ENCODE measurements around the gene STK38L. TPM values are rescaled to one million over a fixed set of nuclear protein-coding genes. Genes with fewer than 3 reads are reported as not detected.
A peak's percentile ranks its signal among the peaks of the same experiment; 100 is the strongest.

STK38L gene
- 12.7 TPM for polyA plus RNA-seq

DNA sequence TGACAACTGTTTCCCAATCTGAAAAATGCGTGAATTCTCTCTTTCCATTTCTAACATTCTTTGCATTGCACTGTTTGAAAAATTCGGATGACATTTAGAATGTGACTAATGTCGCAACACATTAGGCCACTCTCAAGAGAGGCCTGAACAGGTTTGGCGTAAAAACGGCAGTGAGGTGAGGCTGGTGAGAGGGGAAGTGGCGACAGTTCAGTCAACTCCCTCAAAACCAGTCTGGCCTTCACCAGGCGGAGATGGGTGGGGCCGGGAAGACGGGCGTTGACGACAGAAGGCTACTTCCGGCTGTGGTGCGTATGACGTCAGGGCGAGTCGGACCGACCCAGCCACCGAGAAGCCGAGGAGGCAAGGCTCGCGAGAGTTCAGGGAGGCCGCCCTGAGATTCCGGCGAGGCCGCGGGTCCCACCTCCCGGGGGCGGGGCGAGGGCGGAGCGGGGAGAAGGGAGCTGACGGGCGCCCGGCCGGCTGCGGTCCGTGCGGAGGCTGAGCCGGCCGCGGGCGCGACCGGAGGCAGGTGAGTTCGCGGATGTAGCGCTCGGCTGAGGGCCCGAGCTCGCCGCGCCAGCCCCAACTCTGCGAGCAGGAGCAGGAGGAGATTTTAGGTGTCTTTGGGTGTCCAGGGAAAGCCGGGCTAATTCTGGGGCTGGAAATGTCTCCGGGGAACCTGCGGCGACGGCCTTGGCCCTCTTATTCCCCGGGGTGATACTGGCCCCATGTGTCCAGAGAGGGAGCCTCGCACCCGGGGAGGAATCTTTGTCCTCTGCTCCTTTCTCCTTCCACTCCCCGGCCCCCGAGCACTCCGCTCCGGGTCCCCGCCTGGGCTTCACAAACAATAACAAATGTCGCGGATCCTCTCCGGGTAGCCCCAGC lies at the start of gene STK38L:
Gene STK38L (plus strand): TSS at position 483 of the 885 bp plus-strand sequence. CDS start 53,435 bp downstream, outside the sequence.
- H3K27ac Mint-ChIP-seq: peak within 1 kb of the TSS; percentile 86 to 99 (median 98)
- H3K27me3 Mint-ChIP-seq: no peaks in the 10 kb centered on the region
- no peaks in the 10 kb centered on the region for H3K36me3 Mint-ChIP-seq
- H3K4me1 Mint-ChIP-seq: peaks cover 33 to 40% (median 35%) of the 10 kb centered on the region in 3 donors
- no peaks in the 10 kb centered on the region for H3K9me3 Mint-ChIP-seq
- H3K4me3 Mint-ChIP-seq: peak within 1 kb of the TSS; percentile 87 to 98 (median 96)

DNA sequence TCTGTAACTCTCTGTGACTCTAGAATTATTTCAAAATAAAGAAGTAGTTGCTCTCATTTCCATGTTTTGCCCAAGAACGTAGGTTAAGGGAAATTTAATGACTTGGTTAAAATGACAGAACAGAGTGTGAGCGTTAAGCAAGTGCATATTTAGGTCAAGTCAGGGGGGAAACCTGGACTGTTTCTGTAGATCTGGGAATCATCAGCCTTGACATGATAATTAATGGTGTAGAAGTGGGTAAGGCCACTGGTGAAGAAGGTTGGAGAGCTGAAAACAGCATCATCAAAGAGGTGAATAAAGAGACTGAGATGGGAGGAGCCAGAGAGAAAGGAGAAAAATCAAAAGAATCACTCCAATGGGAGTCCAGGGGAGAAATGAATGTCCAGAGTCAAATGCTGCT lies 49.4 kb upstream of the STK38L start:
- Mint-ChIP-seq H3K4me1 (no peaks in the 10 kb centered on the region), H3K27ac (no peak overlapping the region), H3K4me3 (no peak overlapping the region), H3K36me3 (peaks cover 7% of the 10 kb centered on the region), H3K27me3 (no peaks in the 10 kb centered on the region), H3K9me3 (peaks cover 0 to 2% (median 0%) of the 10 kb centered on the region in 3 donors)

DNA sequence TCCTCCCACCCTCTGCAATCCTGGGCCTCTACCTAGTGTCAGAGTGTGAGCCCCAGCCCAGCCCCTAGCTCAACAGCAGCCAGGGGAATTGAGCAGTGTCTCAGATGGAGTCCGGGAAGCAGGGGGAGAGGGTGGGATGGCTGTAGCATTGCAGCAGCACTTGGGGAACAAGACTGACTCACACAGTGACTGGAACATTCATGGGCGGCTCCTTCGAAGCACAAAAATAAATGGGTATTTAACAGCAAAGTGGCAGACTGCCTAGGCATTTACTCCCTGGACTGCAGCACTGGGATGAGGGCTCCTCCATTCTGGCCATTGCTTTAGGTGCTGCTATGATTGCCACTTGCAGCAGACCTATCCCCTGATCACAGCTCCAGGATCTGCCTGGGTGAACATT lies 46.0 kb upstream of the STK38L start:
- Mint-ChIP-seq H3K4me1 (no peaks in the 10 kb centered on the region), H3K27me3 (no peaks in the 10 kb centered on the region), H3K9me3 (peaks cover 0 to 2% (median 0%) of the 10 kb centered on the region in 3 donors), H3K36me3 (no peaks in the 10 kb centered on the region), H3K27ac (no peak overlapping the region), H3K4me3 (no peak overlapping the region)

DNA sequence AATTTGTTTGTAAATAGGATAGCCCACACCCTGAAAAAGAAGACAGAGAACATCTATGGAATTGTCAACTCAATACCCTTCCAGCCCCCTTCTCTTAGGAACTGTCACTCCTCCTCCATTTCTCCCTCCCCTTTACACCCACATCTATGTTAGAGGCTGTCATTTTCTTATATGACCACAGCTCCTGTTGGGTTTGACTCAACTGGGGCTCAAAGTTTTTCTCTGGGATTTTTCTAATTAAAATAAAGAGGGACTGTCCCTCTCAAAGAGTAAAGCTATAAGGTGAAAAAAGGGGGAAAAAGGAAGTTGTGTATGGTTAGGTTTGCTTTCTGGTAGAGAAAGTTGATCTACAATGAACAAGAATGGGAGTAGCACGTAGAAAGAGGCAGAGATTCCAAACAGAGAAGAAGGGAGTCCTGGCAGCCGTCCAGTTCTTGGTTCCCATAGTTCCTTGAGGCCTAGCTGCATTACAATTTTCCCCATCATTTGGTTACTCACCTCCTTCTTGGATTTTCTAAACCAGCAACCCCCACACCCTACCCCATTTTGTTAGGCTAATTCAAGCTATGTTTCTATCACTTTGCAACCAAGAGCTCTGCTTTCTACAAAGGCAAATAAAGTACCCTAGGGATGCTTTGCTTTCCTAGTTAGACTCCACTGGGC lies 44.3 kb upstream of the STK38L start:
- peaks cover 2% of the 10 kb centered on the region for H3K36me3 Mint-ChIP-seq
- no peak overlapping the region for H3K27ac Mint-ChIP-seq
- no peaks in the 10 kb centered on the region for H3K4me1 Mint-ChIP-seq
- H3K9me3 Mint-ChIP-seq: peaks cover 0 to 4% (median 0%) of the 10 kb centered on the region in 3 donors
- H3K4me3 Mint-ChIP-seq: no peak overlapping the region
- H3K27me3 Mint-ChIP-seq: no peaks in the 10 kb centered on the region

DNA sequence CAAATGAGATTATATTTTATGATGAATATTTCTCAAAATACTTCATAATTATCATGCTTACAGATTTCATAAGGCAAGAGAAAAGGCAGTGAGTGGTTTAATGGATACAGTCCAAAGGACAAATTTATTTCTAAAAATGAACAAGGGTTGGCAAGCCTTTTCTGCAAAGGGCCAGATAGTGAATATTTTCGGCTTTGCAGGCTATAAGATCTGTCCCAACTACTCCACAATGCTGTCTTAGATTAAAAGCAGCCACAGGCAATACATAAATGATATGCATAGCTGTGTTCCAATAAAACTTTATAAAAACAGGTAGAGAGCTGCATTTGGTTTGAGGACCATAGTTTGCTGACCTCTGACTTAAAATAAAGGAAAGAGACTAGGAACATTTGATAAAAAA lies 42.9 kb upstream of the STK38L start:
- no peak overlapping the region for H3K27ac Mint-ChIP-seq
- H3K4me3 Mint-ChIP-seq: no peak overlapping the region
- no peaks in the 10 kb centered on the region for H3K27me3 Mint-ChIP-seq
- no peaks in the 10 kb centered on the region for H3K4me1 Mint-ChIP-seq
- peaks cover 0 to 4% (median 0%) of the 10 kb centered on the region in 3 donors for H3K9me3 Mint-ChIP-seq
- peaks cover 2% of the 10 kb centered on the region for H3K36me3 Mint-ChIP-seq

DNA sequence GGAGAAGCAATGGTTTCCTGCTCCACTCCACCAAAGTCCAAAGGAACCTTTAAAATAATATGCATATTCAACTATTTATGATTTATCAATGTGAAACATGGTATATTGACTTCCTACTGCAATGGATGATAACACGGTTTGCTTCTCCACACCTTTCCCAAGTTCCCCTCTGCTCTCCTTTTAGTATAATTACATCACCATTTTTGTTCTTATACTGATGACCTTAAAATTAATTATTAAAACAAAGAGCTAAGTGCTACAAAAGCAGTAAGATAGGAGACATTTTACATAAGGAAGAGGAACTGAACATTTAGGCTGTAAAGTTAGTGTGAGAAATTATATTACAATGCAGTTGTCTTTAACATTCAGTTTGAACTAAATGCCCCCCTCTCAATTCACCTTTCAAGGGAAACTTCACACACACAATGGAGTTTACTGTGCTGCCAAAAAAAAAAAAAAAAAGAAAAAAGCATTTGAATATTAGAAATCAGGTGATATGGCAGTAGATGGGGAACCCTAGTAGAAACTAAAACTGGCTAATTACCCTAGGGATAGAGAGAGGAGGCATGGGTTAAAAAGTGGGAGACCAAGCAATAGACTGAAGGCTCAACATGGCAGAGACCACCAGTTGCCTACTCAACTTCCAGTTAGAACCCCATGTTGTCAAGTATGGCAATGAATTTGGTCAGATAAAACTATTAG lies 37.1 kb upstream of the STK38L start:
- H3K36me3 Mint-ChIP-seq: peaks cover 4% of the 10 kb centered on the region
- no peaks in the 10 kb centered on the region for H3K27me3 Mint-ChIP-seq
- H3K9me3 Mint-ChIP-seq: peaks cover 2 to 7% (median 2%) of the 10 kb centered on the region in 3 donors
- H3K4me1 Mint-ChIP-seq: peaks cover 0 to 9% (median 8%) of the 10 kb centered on the region in 3 donors
- no peak overlapping the region for H3K27ac Mint-ChIP-seq
- H3K4me3 Mint-ChIP-seq: peak overlapping the region in 1 of 4 donors; percentile 50

DNA sequence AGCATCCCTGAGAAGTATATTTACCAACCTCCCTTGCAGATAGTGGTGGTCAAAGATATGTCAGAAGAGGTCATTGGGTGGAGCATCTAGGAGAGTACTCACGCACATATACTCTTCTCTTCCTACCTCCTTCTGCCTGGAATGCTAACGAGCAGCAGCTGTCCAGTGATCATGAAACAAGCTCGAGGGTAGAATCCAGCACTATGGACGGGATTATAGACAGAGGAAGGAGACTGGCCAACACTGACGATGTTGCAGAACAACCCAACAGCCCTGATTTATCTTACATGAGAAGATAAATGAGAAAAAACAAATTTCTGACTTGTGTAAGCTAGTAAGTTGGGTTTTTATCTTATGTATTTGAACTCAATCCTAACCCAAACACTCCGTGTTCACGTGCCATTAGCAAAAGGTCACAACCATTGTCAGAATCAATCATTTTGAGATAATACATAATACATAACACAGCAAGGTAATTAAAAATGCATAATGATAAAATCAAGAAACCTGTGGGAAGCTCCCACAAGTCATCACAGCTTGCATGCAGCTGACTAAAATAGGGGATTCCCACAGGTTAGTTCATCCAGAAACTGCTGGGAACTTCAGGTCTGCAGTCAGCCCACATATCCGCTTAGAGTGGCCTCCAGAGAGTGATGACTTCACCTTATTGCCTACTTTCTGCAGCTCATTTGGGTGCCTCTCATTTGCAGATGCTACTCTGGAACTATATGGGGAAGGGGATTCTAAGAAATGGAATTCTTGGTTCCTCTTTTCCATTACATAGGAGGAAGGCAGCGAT lies 36.3 kb upstream of the STK38L start:
- Mint-ChIP-seq H3K9me3 (peaks cover 2 to 7% (median 2%) of the 10 kb centered on the region in 3 donors), H3K4me1 (peaks cover 0 to 9% (median 8%) of the 10 kb centered on the region in 3 donors), H3K36me3 (peaks cover 6% of the 10 kb centered on the region), H3K27me3 (no peaks in the 10 kb centered on the region), H3K27ac (peak overlapping the region in 1 of 3 donors; percentile 9), H3K4me3 (peak overlapping the region in 1 of 4 donors; percentile 25)

DNA sequence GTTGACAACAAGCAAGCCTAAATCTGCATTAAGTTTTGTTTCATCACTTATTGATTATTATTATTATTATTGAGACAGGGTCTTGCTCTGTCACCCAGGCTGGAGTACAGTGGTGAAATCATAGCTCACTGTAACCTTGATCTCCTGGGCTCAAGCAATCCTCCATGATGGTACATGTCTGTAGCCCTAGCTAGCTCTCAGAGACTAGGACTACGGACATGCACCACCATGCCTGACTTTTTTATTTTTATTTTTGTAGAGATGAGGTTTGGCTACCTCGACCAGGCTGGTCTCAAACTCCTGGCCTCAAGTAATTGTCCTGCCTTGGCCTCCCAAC lies 35.7 kb upstream of the STK38L start:
- Mint-ChIP-seq H3K9me3 (peaks cover 2 to 7% (median 2%) of the 10 kb centered on the region in 3 donors), H3K27me3 (no peaks in the 10 kb centered on the region), H3K27ac (no peak overlapping the region), H3K4me3 (no peak overlapping the region), H3K36me3 (peaks cover 6% of the 10 kb centered on the region), H3K4me1 (peaks cover 0 to 9% (median 8%) of the 10 kb centered on the region in 3 donors)

DNA sequence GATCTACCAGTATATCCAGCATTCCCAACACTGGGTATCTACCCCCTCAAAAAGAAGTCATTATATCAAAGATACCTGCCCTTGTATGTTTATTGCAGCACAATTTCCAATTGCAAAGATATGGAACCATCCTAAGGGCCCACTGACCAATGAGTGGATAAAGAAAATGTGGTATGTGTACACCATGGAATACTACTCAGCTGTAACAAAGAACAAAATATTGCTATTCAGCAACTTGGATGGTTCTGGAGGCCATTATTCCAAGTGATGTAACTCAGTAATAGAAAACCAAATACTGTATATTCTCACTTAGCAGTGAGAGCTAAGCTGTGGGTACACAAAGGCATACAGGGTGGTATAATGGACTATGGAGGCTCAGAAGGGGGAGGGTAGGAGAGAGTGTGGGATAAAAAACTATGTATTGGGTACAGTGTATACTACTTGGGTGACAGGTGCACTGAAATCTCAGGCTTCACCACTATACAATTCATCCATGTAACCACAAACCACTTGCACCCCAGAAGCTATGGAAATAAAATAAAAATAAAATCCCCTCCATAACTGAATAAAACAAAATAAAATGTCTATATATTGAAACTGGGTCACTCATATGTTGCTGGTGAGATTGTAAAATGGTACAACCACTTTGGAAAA lies 34.7 kb upstream of the STK38L start:
- H3K27me3 Mint-ChIP-seq: no peaks in the 10 kb centered on the region
- no peak overlapping the region for H3K4me3 Mint-ChIP-seq
- peaks cover 2 to 7% (median 2%) of the 10 kb centered on the region in 3 donors for H3K9me3 Mint-ChIP-seq
- H3K27ac Mint-ChIP-seq: no peak overlapping the region
- peaks cover 0 to 9% (median 8%) of the 10 kb centered on the region in 3 donors for H3K4me1 Mint-ChIP-seq
- peaks cover 5% of the 10 kb centered on the region for H3K36me3 Mint-ChIP-seq

DNA sequence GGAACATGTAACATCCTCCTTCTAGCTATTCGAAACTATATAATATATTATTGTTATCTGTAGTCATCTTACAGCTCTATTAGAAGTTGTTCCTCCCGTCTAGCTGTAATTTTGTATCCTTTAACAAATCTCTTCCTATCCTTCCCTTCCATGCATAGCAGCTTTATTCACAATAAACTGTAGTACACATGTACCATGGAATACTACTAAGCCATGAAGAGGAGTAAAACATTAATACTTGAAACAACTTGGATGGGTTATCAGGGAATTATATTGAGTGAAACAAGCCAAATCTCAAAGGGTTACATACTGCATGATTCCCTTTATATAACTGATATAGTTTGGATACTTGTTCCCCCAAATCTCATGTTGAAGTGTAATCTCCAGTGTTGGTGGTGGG lies 33.9 kb upstream of the STK38L start:
- H3K27ac Mint-ChIP-seq: no peak overlapping the region
- no peak overlapping the region for H3K4me3 Mint-ChIP-seq
- peaks cover 4% of the 10 kb centered on the region for H3K36me3 Mint-ChIP-seq
- H3K4me1 Mint-ChIP-seq: peaks cover 0 to 9% (median 8%) of the 10 kb centered on the region in 3 donors
- peaks cover 0 to 7% (median 2%) of the 10 kb centered on the region in 3 donors for H3K9me3 Mint-ChIP-seq
- H3K27me3 Mint-ChIP-seq: no peaks in the 10 kb centered on the region

DNA sequence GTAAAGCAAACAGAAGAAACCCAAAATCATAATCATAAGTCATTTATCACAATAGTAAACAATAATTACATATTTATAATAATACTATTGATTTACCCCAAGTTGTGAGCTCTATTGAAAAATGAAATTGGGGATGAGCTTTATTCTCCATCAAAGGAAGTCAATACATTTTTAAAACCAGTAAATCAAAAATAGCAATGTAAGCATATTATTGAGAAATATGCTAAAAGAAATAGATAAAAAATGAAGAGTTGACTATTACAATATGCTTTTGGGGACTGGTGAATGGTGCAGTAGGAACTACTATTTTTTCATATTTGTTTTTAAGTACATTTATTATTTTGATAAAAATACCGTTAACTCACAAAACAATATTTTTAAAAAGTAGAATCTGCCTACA lies 31.2 kb upstream of the STK38L start:
- H3K4me3 Mint-ChIP-seq: no peak overlapping the region
- peaks cover 0 to 3% (median 0%) of the 10 kb centered on the region in 3 donors for H3K4me1 Mint-ChIP-seq

DNA sequence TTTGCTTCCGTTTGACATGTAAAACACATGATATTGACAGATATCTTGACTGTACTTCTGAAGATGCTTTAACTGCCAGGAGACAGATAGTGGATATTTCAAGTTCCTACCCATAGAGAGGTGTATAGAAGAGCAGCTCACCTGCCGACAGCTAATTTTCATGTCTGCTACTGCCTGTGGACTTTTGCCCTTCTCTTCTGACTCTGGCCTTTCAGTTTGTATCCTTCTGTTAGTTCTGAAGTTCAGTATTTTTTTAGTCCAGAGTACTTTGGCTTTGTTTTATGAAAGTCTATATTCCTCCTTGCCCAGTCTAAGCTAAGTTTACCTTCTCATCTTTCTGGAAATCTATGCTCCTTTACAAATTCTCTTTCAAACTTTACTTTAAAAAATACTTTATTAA lies 30.8 kb upstream of the STK38L start:
- Mint-ChIP-seq H3K27ac (no peak overlapping the region), H3K4me3 (no peak overlapping the region), H3K36me3 (peaks cover 4% of the 10 kb centered on the region), H3K4me1 (no peaks in the 10 kb centered on the region), H3K27me3 (no peaks in the 10 kb centered on the region), H3K9me3 (peaks cover 0 to 7% (median 2%) of the 10 kb centered on the region in 3 donors)

More for the DNA sequence above, 31.2 kb upstream of the STK38L start:
- Mint-ChIP-seq H3K27ac (no peak overlapping the region), H3K9me3 (peaks cover 0 to 7% (median 2%) of the 10 kb centered on the region in 3 donors), H3K27me3 (no peaks in the 10 kb centered on the region), H3K36me3 (peaks cover 4% of the 10 kb centered on the region)

DNA sequence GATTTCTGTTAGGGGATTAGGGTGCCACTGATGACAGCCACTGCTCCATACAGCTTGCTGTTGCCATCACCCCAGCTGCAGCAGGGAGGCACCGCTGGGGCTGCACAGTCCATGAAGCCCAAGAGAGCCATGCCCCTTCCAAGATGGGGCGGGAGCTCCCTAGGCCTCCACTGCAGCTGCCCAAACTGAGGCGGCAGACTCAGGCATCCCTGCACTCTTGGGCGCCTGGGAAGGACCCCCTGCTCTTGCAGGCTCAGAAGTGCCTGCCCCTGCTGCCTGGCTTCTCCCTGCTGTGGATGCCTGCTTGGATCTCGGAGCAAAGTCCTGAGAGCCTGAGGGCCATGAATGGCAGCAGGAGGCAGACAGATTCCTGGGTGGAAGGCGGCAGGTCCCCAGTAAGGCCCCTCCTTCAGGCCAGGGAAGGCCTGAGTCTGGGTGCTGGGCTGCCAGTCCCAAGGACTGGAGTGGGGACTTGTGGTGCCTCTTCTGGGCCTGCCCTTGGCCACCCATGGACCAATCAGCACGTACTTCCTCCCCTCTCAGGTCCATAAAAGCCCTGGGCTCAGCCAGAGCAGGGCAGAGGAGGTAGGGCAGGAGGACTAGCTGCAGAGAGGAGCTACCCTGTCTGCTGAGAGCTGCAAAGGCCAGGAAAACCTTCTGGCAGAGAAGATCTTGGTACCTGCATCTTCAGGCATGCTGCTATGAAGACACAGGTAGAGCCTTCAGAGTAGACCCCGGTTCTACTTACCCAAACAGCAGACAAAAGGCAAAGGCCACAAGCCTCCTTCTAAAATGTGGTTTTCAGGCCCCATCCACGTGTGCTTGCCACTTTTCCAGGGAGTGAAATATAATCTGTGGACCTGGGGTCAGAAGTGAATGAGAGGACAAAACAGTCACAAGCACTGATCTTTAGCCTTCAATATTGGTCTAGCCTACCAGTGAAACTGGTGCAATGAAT lies 30.0 kb upstream of the STK38L start:
- Mint-ChIP-seq H3K27ac (peak overlapping the region in 1 of 3 donors; percentile 13), H3K27me3 (no peaks in the 10 kb centered on the region), H3K36me3 (peaks cover 4% of the 10 kb centered on the region), H3K4me3 (peak overlapping the region in 1 of 4 donors; percentile 13), H3K4me1 (peaks cover 0 to 2% (median 0%) of the 10 kb centered on the region in 3 donors), H3K9me3 (peaks cover 0 to 7% (median 2%) of the 10 kb centered on the region in 3 donors)
